Left ventricle myocardium superior (tissue), 1 donor: ENCODE results near the gene C4orf50. TPM values are rescaled to one million over a fixed set of nuclear protein-coding genes. Genes with fewer than 3 reads are reported as not detected.
"Not testable (repeated sequence)": the region's sequence is repeated elsewhere in the genome, so short reads cannot be mapped to it uniquely, and the experiment has no call there.

Experiments
- ATAC-seq: fragments of 200-7000 bp; cut with Tn5 transposase; one replicate; pipeline ENCODE4 v1.9.1; 2020; ENCODE audit warnings: mild to moderate bottlenecking, moderate library complexity
- DNase-seq: peaks from one replicate; pipeline ENCODE4 v3.0.0-alpha.2; 2020
- intact Hi-C: fragments of 100-400 bp; cut with micrococcal nuclease; formaldehyde crosslinking; loops from one replicate; pipeline ENCODE4 v1.11.0; 2022
- total RNA-seq: library from RNA; stranded (reverse); fragmentation: NEBNext Ultra II Directional; extraction: Animal tissue kit (Norgen Biotek cat#: 25700); gene quantifications from one replicate; pipeline ENCODE4 v1.2.1, GENCODE V29; 2021
- donor health status: DM: no; HTN: yes; CAD: no; lungs with severe emphysema.

C4orf50 gene
- total RNA-seq, 1 donor from 2014 or later, result 0.02 TPM

- no peak for DNase-seq
- intact Hi-C loops, result no loop called here
- no peak for ATAC-seq
Observed at GRCh38 chr4:6021831-6022606, 3.8 kb upstream of the C4orf50 start.

- intact Hi-C loops, result no loop called here
- no peak for DNase-seq
- no peak for ATAC-seq
Observed at GRCh38 chr4:6020613-6021012, 2.4 kb upstream of the C4orf50 start.

GRCh38 chr4:6019316-6020263 lies 1.4 kb upstream of the C4orf50 start:
- intact Hi-C loops, result no loop called here
- no peak for ATAC-seq
- no peak for DNase-seq

- no peak for DNase-seq
- ATAC-seq, result no peak
- intact Hi-C loops, result no loop called here
Observed at GRCh38 chr4:6017800-6018199, 431 bp downstream of the C4orf50 start.

- intact Hi-C loops, result no loop called here
- DNase-seq, result no peak
- no peak for ATAC-seq
Observed at GRCh38 chr4:6017030-6017429, 1.2 kb downstream of the C4orf50 start.

GRCh38 chr4:6013564-6013963 lies 4.7 kb downstream of the C4orf50 start:
- intact Hi-C loops, result no loop called here
- no peak for DNase-seq
- ATAC-seq, result no peak

- DNase-seq (no peak), ATAC-seq (no peak)
- intact Hi-C loops, result no loop called here
Observed at GRCh38 chr4:6012200-6012599, 6.0 kb downstream of the C4orf50 start.

GRCh38 chr4:6011686-6012085 lies 6.5 kb downstream of the C4orf50 start:
- intact Hi-C loops, result no loop called here
- ATAC-seq (peak; percentile 43), DNase-seq (no peak)

- intact Hi-C loops, result no loop called here
- ATAC-seq, result no peak
- no peak for DNase-seq
Observed at GRCh38 chr4:6011271-6011671, 7.0 kb downstream of the C4orf50 start.

GRCh38 chr4:6010789-6011188 lies 7.4 kb downstream of the C4orf50 start:
- DNase-seq, result no peak
- no peak for ATAC-seq
- intact Hi-C loops, result no loop called here

- no peak for DNase-seq
- intact Hi-C loops, result no loop called here
- no peak for ATAC-seq
Observed at GRCh38 chr4:6009452-6009851, 8.8 kb downstream of the C4orf50 start.

- ATAC-seq, result no peak
- intact Hi-C loops, result no loop called here
- no peak for DNase-seq
Observed at GRCh38 chr4:6008766-6009385, 9.4 kb downstream of the C4orf50 start.

- DNase-seq (no peak), ATAC-seq (no peak)
- intact Hi-C loops, result no loop called here
Observed at GRCh38 chr4:6008092-6008551, 10.1 kb downstream of the C4orf50 start.

- intact Hi-C loops, result no loop called here
- no peak for ATAC-seq
Observed at GRCh38 chr4:6005175-6005574, 13.1 kb downstream of the C4orf50 start.

GRCh38 chr4:6003485-6003884 lies 14.7 kb downstream of the C4orf50 start:
- ATAC-seq, result not testable (repeated sequence)

More at GRCh38 chr4:6005175-6005574, 13.1 kb downstream of the C4orf50 start:
- DNase-seq, result no peak

GRCh38 chr4:6002926-6003325 lies 15.3 kb downstream of the C4orf50 start:
- intact Hi-C loops, result no loop called here

More at GRCh38 chr4:6003485-6003884, 14.7 kb downstream of the C4orf50 start:
- intact Hi-C loops, DNase-seq: not testable (repeated sequence)

GRCh38 chr4:6002492-6002833 lies 15.8 kb downstream of the C4orf50 start:
- intact Hi-C loops, result no loop called here
- ATAC-seq (no peak), DNase-seq (no peak)

More at GRCh38 chr4:6002926-6003325, 15.3 kb downstream of the C4orf50 start:
- DNase-seq (no peak), ATAC-seq (no peak)

GRCh38 chr4:6001680-6002491 lies 16.3 kb downstream of the C4orf50 start:
- intact Hi-C loops, result no loop called here
- no peak for ATAC-seq
- no peak for DNase-seq

GRCh38 chr4:5999830-6000365 lies 18.3 kb downstream of the C4orf50 start:
- DNase-seq (no peak), ATAC-seq (no peak)
- intact Hi-C loops, result no loop called here
